SH-SY5Y (cell line): ENCODE data around the gene TGFBR1.

Experiments
- GATA2 ChIP-seq: IDR thresholded peaks from 2 replicates; pipeline ENCODE4 v1.6.1; 2011; ENCODE audit warnings: mild to moderate bottlenecking, low read depth, low read length
- GATA3 ChIP-seq: IDR thresholded peaks from 2 replicates; pipeline ENCODE4 v1.6.1; 2011; ENCODE audit warnings: low read depth, mild to moderate bottlenecking, low read length, moderate library complexity

GRCh38 chr9:99076030-99076429, 28.9 kb upstream of the TGFBR1 start:
- no peak for TF ChIP-seq GATA2
- TF ChIP-seq GATA3 = no peak
